ENCODE data around the gene ITPRID1.

The ITPRID1 gene

DNA sequence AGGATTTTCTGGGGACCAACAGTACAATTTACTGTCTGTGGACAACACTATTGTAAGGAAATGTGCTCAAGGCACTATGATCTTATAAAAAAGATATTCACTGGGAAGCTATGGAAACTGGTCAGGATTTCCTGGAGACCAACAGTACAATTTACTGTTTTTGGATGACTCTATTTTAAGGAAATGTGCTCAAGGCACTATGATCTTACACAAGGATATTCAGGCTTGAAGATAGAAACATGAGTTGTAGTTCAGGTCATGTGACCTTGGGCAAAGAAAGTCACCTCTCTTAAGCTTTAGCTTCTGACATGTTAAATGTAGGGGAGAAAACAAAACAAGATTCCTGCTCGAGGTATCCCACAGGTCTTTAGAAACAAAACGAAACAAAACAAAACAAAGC lies 1.7 kb upstream of the ITPRID1 start:
- TF ChIP-seq, protein P1, sequence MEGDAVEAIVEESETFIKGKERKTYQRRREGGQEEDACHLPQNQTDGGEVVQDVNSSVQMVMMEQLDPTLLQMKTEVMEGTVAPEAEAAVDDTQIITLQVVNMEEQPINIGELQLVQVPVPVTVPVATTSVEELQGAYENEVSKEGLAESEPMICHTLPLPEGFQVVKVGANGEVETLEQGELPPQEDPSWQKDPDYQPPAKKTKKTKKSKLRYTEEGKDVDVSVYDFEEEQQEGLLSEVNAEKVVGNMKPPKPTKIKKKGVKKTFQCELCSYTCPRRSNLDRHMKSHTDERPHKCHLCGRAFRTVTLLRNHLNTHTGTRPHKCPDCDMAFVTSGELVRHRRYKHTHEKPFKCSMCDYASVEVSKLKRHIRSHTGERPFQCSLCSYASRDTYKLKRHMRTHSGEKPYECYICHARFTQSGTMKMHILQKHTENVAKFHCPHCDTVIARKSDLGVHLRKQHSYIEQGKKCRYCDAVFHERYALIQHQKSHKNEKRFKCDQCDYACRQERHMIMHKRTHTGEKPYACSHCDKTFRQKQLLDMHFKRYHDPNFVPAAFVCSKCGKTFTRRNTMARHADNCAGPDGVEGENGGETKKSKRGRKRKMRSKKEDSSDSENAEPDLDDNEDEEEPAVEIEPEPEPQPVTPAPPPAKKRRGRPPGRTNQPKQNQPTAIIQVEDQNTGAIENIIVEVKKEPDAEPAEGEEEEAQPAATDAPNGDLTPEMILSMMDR (conservative IDR thresholded peaks at IDR 0.05; ENCODE audit: low read depth, low read length) = no peak
- H2AFZ ChIP-seq (ENCODE audit: low read depth) = no peak overlapping the region
- no peaks in the 10 kb centered on the region for H3K4me1 ChIP-seq (ENCODE audit: low read depth, poor library complexity, severe bottlenecking)
- H3K4me3 ChIP-seq (IDR thresholded peaks at IDR 0.05; ENCODE audit: insufficient read depth, low read depth, low read length) = no peak overlapping the region
- H3K27me3 ChIP-seq (ENCODE audit: insufficient read depth, low read depth) = no peaks in the 10 kb centered on the region
- no peaks in the 10 kb centered on the region for H4K20me1 ChIP-seq (ENCODE audit: insufficient read depth)
- no peak overlapping the region for H3K27ac ChIP-seq
- H3K4me2 ChIP-seq = no peak overlapping the region
- no peak overlapping the region for H3K9ac ChIP-seq
- no peaks in the 10 kb centered on the region for H3K79me2 ChIP-seq (ENCODE audit: insufficient read depth, low read depth)
- no peaks in the 10 kb centered on the region for H3K36me3 ChIP-seq (ENCODE audit: insufficient read depth)

DNA sequence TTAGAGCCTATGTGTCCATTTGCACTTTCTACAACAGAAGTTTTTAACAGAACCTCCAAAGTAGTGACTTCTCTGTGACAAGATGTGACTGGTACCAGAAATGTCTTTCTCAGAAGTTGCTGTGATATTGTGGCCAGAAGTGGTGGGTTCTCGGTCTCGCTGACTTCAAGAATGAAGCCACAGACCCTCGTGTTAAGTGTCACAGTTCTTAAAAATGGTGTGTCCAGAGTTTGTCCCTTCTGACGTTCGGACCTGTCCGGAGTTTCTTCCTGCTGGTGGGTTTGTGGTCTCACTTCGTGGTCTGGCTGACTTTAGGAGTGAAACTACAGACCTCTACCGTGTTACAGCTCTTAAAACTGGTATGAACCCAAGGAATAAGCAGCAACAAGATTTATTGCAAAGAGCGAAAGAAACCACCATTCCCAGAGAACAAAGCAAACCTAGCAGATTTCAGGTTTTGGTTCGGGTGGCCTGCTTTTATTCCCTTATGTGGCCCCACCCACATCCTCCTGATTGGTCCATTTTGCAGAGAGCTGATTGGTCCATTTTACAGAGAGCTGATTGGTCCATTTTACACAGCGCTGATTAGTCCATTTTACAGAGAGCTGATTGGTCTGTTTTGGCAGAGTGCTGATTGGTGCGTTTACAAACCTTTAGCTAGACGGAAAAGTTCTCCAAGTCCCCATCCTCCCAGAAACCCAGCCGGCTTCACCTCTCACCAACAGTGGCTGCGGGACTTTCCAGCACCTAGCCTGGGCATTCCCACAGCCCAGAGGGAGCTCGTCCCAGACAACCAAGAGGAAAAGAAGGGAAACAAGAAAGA lies 3.0 kb downstream of the ITPRID1 start:
- TF ChIP-seq, protein P1 (conservative IDR thresholded peaks at IDR 0.05; ENCODE audit: low read depth, low read length) = no peak
- Histone ChIP-seq H3K27me3 (ENCODE audit: insufficient read depth, low read depth) (no peaks in the 10 kb centered on the region), H3K27ac (no peak overlapping the region), H3K4me2 (no peak overlapping the region), H3K36me3 (ENCODE audit: insufficient read depth) (no peaks in the 10 kb centered on the region), H3K4me3 (IDR thresholded peaks at IDR 0.05; ENCODE audit: insufficient read depth, low read depth, low read length) (no peak overlapping the region), H3K9ac (no peak overlapping the region), H2AFZ (ENCODE audit: low read depth) (no peak overlapping the region), H3K79me2 (ENCODE audit: insufficient read depth, low read depth) (no peaks in the 10 kb centered on the region), H3K4me1 (ENCODE audit: low read depth, poor library complexity, severe bottlenecking) (no peaks in the 10 kb centered on the region), H4K20me1 (ENCODE audit: insufficient read depth) (no peaks in the 10 kb centered on the region)

DNA sequence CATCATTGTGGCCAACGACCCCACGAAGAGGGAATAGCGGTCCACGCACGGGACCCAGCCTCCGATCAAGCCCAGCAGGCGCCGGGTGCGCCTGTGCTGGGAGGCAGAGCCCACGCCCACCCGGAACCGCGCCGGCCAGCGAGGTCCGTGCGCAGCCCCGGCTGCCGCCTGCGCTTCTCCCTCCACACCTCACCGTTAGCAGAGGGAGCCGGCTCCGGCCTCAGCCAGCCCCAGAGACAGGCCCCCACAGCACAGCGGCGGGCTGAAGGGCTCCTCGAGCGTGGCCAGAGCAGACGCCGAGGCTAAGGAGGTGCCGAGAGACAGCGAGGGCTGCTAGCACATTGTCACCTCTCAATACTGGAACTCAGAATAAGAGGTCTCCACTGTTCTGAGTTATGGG lies 3.6 kb downstream of the ITPRID1 start:
- Histone ChIP-seq H3K4me3 (IDR thresholded peaks at IDR 0.05; ENCODE audit: insufficient read depth, low read depth, low read length) (no peak overlapping the region), H2AFZ (ENCODE audit: low read depth) (no peak overlapping the region), H3K9ac (no peak overlapping the region), H3K79me2 (ENCODE audit: insufficient read depth, low read depth) (no peaks in the 10 kb centered on the region), H3K27me3 (ENCODE audit: insufficient read depth, low read depth) (no peaks in the 10 kb centered on the region), H3K4me1 (ENCODE audit: low read depth, poor library complexity, severe bottlenecking) (no peaks in the 10 kb centered on the region), H3K4me2 (no peak overlapping the region), H3K27ac (no peak overlapping the region), H3K36me3 (ENCODE audit: insufficient read depth) (no peaks in the 10 kb centered on the region), H4K20me1 (ENCODE audit: insufficient read depth) (no peaks in the 10 kb centered on the region)
- TF ChIP-seq, protein P1 (conservative IDR thresholded peaks at IDR 0.05; ENCODE audit: low read depth, low read length) = no peak

DNA sequence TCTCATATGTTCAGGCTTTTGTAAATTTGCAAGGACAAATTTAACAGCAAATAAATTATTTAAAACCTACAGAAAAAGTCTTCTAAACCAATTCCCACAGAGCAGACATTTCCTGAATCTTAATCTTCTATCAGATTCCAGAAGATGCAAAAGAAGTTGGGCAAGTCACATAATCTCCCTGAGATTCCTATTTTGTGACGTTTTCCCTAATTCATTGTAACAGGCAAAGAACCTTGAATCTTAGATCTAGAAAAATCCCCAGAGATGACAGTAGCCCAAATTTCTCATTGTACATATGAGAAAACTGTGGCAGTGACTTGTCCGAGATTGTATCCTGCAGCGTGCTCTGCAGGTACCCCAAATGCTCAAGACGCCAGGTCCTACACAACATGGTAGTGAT lies 4.9 kb downstream of the ITPRID1 start:
- Histone ChIP-seq H3K79me2 (ENCODE audit: insufficient read depth, low read depth) (no peaks in the 10 kb centered on the region), H3K9ac (no peak overlapping the region), H4K20me1 (ENCODE audit: insufficient read depth) (no peaks in the 10 kb centered on the region), H3K36me3 (ENCODE audit: insufficient read depth) (no peaks in the 10 kb centered on the region), H3K27me3 (ENCODE audit: insufficient read depth, low read depth) (no peaks in the 10 kb centered on the region), H2AFZ (ENCODE audit: low read depth) (no peak overlapping the region), H3K4me3 (IDR thresholded peaks at IDR 0.05; ENCODE audit: insufficient read depth, low read depth, low read length) (no peak overlapping the region), H3K4me2 (no peak overlapping the region), H3K4me1 (ENCODE audit: low read depth, poor library complexity, severe bottlenecking) (no peaks in the 10 kb centered on the region), H3K27ac (no peak overlapping the region)
- TF ChIP-seq, protein P1 (conservative IDR thresholded peaks at IDR 0.05; ENCODE audit: low read depth, low read length) = no peak

All from KMS-11 (cell line).